ENCODE results near the gene ITM2B.
"Not testable (repeated sequence)": the region's sequence is repeated elsewhere in the genome, so short reads cannot be mapped to it uniquely, and the experiment has no call there.

ITM2B gene

GRCh38 chr13:48233046-48233888 is at the start of gene ITM2B:
Gene ITM2B, plus strand, starts transcription at chr13:48233206. Its CDS starts 155 bp downstream, at chr13:48233361.
- DNase-seq (ENCODE audit: low read depth), result peak; percentile 68

DNA sequence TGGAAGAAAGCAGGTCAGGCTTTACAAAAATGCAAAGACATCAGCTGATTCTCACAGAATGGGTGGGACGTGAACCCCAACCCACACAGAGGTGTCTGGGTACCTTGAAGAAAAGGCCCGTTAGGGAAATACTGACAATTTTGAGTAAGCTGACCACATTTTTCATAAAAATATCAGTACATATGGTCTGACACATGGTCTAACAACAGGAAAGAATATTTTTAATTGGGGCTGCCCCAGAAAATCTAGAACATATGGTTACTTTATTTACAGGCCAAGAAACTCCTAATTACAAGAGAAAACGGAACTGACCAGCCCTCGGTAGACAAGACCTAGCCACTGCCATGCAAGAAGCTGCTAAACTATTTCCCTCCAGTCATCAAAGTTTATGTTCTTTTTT is 48.7 kb upstream of the ITM2B start:
- no peak for DNase-seq (ENCODE audit: low read depth)

DNA sequence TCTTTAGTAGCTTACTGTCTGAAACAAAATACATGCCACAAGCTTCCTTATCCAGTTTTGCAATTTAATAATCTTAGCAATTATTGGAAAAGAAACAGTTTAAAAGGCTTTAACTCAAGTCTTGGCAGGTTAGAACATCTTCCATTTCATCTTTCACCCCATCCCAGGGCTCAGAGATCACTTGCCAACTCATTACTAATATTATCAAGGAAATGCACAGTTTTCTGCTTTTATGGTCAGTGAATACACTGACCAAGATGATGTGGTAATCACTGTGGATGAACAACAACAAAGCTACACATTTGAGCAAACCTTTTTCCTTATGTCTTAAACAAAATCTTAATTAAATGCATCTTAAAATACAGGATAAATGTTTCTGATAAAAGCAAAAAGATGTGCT is 48.0 kb upstream of the ITM2B start:
- DNase-seq (ENCODE audit: low read depth), result no peak

- no peak for DNase-seq (ENCODE audit: low read depth)
Measured at GRCh38 chr13:48186722-48187121, 46.3 kb upstream of the ITM2B start.

- no peak for DNase-seq (ENCODE audit: low read depth)
Measured at GRCh38 chr13:48188131-48188530, 44.9 kb upstream of the ITM2B start.

- no peak for DNase-seq (ENCODE audit: low read depth)
Measured at GRCh38 chr13:48188601-48189000, 44.4 kb upstream of the ITM2B start.

DNA sequence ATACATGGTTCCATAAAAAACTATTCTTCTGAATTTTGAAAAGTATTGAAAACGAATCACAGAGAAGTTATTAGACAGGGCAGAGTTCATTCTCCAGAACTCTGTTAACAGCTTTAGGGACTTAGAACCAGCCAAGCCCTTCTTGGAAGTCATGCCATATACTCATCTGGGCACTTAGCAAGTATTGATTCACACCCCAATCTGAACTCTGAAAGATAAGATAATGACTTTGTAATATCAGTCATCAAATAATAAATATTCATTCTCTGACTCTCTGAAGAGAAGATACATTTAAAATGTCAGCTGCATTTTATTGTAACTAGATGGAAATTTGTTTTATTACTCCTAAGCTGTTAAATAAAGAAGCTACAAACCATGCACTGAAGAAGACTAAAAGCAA is 43.8 kb upstream of the ITM2B start:
- DNase-seq (ENCODE audit: low read depth), result no peak

GRCh38 chr13:48192411-48192935 is 40.5 kb upstream of the ITM2B start:
- no peak for DNase-seq (ENCODE audit: low read depth)

DNA sequence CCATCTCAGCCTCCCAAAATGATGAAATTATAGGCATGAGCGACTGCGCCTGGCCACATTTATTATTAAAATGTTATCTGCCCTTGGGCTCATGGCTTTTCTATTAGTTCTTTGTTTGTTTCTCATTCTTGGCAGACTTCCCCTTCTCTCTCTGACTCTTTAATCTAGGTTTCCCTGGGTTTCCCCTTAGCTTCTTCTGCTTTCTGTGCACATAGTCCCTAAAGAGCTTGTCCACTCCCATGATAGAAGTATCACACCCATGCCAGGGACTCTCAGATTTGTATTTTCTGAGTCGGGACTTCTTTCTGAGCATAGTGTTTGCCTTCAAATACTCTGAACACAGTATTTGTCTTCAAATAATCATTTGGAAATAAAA is 38.6 kb upstream of the ITM2B start:
- peak; percentile 9 for DNase-seq (ENCODE audit: low read depth)

- no peak for DNase-seq (ENCODE audit: low read depth)
Measured at GRCh38 chr13:48199404-48199946, 33.5 kb upstream of the ITM2B start.

GRCh38 chr13:48201044-48201443 is 32.0 kb upstream of the ITM2B start:
- no peak for DNase-seq (ENCODE audit: low read depth)

DNA sequence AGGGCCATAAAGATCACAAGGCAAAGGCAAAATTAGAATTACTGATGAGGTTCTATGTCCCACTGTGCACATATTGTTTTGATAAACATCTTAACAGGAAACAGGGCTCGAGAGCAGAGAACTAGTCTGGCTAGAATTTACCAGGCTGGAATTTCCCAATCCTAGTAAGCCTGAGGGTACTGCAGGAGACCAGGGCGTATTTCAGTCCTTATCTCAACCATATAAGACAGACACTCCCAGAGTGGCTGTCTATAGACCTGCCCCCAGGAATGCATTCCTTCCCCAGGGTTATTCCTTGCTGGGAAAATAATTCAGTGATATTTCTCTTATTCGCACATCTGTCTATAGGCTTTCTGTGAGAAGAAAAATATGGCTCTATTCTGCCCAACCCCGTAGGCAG is 25.8 kb upstream of the ITM2B start:
- not testable (repeated sequence) for DNase-seq (ENCODE audit: low read depth)

- DNase-seq (ENCODE audit: low read depth), result peak; percentile 63
Measured at GRCh38 chr13:48210178-48210577, 22.8 kb upstream of the ITM2B start.

GRCh38 chr13:48214519-48215121 is 18.4 kb upstream of the ITM2B start:
- DNase-seq (ENCODE audit: low read depth), result no peak

DNA sequence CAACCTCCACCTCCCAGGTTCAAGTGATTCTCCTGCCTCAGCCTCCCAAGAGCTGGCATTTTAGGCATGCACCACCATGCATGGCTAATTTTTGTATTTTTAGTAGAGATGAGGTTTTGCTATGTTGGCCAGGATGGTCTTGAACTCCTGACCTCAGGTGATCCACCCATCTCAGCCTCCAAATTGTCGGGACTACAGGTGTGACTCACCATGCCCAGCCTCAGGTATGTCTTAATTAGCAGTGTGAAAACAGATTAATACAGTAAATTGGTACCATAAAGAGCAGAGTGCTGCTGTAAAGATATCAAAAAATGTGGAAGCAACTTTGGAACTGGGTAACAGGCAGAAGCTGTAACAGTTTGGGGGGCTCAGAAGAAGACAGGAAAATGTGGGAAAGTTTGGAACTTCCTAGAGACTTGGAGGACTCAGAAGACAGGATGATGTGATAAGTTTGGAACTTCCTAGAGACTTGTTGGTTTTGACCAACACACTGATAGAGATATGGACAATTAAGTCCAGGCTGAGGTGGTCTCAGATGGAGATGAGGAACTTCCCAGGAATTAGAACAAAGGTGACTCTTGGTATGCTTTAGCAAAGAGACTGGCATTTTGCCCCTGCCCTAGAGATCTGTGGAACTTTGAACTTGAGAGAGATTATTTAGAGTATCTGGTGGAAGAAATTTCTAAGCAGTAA is 17.3 kb upstream of the ITM2B start:
- DNase-seq (ENCODE audit: low read depth), result not testable (repeated sequence)

- no peak for DNase-seq (ENCODE audit: low read depth)
Measured at GRCh38 chr13:48216204-48216711, 16.7 kb upstream of the ITM2B start.

GRCh38 chr13:48220592-48220980 is 12.4 kb upstream of the ITM2B start:
- no peak for DNase-seq (ENCODE audit: low read depth)

DNA sequence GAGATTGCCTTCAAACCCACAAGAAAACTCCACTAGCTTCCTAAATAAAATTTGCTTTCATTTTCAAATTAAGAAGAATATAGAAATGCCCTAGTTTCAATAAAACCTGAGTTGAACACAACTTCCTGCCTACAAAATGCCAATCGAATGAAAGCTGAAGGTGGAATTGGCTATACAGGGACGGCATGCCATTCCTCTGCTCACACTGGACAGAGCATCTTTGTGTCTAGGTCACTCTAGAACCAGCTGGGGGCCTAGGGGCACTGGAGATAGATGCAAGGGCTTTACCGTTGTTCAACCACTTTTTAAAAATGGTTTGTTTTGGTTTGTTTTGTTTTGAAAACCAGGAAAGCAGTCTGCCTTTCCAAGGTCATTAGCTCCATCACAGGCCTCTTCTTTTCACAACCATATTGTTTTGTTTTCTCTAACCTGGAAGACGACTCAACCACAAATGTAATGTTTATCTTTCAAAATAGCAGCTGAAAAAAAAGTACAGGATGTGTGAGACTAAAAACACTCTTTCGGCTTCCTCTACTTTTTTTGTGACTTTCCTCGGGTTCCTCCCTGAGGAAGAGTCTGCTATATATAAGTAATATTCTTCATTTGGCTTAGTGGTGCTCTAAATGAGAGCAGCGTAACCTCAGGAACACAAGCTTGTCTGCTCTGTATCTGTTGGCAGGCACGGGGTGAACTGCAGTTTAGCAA is 11.9 kb upstream of the ITM2B start:
- DNase-seq (ENCODE audit: low read depth), result no peak

DNA sequence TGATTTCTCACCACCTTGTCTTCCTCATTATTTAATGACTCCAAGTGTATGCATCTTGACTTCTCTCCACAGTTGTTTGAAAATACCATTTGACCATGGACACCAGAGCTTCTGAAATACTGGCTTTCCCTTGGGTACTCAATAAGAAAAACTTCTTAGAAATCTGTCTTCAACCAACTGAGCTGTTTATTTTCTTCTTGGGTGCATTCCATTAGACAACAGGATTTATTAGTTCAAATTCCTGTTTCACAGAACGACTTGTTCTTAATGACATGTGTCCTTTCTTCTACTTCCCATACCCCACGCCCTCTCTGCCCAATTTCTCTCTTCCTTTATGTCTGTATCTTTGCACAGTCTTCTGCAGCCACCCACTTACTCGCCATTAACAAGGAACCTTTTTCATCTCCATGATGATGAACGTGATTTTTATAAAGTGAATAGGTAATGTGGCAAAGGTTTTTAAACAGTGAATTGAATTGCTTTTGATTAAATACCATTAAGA is 11.3 kb upstream of the ITM2B start:
- DNase-seq (ENCODE audit: low read depth), result no peak

GRCh38 chr13:48222358-48223301 is 10.4 kb upstream of the ITM2B start:
- DNase-seq (ENCODE audit: low read depth), result peak; percentile 54
